Measurements from ENCODE around the gene HLA-DOB.

GRCh38 chr6:32852018-32852843 lies 35.4 kb upstream of the HLA-DOB start:
- no peak for TF ChIP-seq SUPT20H (IDR thresholded peaks at IDR 0.05; ENCODE audit: borderline replicate concordance, control insufficient read depth, low read depth, low read length)
- TF ChIP-seq, protein P1, sequence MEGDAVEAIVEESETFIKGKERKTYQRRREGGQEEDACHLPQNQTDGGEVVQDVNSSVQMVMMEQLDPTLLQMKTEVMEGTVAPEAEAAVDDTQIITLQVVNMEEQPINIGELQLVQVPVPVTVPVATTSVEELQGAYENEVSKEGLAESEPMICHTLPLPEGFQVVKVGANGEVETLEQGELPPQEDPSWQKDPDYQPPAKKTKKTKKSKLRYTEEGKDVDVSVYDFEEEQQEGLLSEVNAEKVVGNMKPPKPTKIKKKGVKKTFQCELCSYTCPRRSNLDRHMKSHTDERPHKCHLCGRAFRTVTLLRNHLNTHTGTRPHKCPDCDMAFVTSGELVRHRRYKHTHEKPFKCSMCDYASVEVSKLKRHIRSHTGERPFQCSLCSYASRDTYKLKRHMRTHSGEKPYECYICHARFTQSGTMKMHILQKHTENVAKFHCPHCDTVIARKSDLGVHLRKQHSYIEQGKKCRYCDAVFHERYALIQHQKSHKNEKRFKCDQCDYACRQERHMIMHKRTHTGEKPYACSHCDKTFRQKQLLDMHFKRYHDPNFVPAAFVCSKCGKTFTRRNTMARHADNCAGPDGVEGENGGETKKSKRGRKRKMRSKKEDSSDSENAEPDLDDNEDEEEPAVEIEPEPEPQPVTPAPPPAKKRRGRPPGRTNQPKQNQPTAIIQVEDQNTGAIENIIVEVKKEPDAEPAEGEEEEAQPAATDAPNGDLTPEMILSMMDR (IDR thresholded peaks at IDR 0.05 in 2 of 3, conservative IDR thresholded peaks at IDR 0.05 in 1 of 3; ENCODE audit: control insufficient read depth in 2 of 3, extremely low read depth in 1 of 3, insufficient read depth in 1 of 3, low read depth in 3 of 3, low read length in 3 of 3) = no peak
- no peak for TF ChIP-seq YY1 (IDR thresholded peaks at IDR 0.05; ENCODE audit: low read depth, low read length)
- no peak for TF ChIP-seq HCFC1 (IDR thresholded peaks at IDR 0.05; ENCODE audit: low read length)
- no peak for TF ChIP-seq POLR2A (IDR thresholded peaks at IDR 0.05; ENCODE audit: low read depth, low read length)
- peak; percentile 27 to 77; a peak in 2 of 4 replicates for TF ChIP-seq BHLHE40 (IDR thresholded peaks at IDR 0.05; ENCODE audit: borderline replicate concordance in 1 of 2, low read depth in 2 of 2, low read length in 1 of 2)
- TF ChIP-seq GABPA (IDR thresholded peaks at IDR 0.05; ENCODE audit: low read depth) = no peak
- TF ChIP-seq CHD2 (IDR thresholded peaks at IDR 0.05; ENCODE audit: borderline replicate concordance, low read depth, low read length) = no peak
- no peak for TF ChIP-seq SREBF1 (IDR thresholded peaks at IDR 0.05; ENCODE audit: low read length)
- no peak for TF ChIP-seq ZBTB33 (IDR thresholded peaks at IDR 0.05)
- no peak for TF ChIP-seq PAX8 (IDR thresholded peaks at IDR 0.05)

All from GM12878 (cell line).